AG04449 (cell line): ENCODE results near the gene SFXN1.

Experiments
- CTCF ChIA-PET: fragments of 350-600 bp; formaldehyde crosslinking; extraction: SDS; loops from one replicate; lab custom pipeline; 2021; ENCODE audit warnings: antibody characterized with exemption; lab: Yijun Ruan, JAX
- POLR2A ChIA-PET: fragments of 400-600, 350-600 bp; formaldehyde crosslinking; extraction: SDS; loops from one replicate; lab custom pipeline; 2020; ENCODE audit warnings: antibody characterized with exemption, inconsistent platforms; lab: Yijun Ruan, JAX
- DNase-seq: peaks from one replicate; pipeline ENCODE4 v3.0.0-alpha.2; 2010; ENCODE audit warnings: low read depth, low spot score
- H3K4me3 ChIP-seq: 2 replicates; pipeline ENCODE4 v1.5.1; 2011; ENCODE audit warnings: low read depth, mild to moderate bottlenecking, control low read depth, low read length
- TF ChIP-seq, protein P1 (sequence below): IDR thresholded peaks from one replicate; pipeline ENCODE4 v1.5.1; 2011; ENCODE audit warnings: mild to moderate bottlenecking, moderate library complexity, low read length, control low read depth, inconsistent platforms; ENCODE audit not compliant: insufficient read depth; ENCODE audit errors: missing control alignments

The SFXN1 gene

DNA sequence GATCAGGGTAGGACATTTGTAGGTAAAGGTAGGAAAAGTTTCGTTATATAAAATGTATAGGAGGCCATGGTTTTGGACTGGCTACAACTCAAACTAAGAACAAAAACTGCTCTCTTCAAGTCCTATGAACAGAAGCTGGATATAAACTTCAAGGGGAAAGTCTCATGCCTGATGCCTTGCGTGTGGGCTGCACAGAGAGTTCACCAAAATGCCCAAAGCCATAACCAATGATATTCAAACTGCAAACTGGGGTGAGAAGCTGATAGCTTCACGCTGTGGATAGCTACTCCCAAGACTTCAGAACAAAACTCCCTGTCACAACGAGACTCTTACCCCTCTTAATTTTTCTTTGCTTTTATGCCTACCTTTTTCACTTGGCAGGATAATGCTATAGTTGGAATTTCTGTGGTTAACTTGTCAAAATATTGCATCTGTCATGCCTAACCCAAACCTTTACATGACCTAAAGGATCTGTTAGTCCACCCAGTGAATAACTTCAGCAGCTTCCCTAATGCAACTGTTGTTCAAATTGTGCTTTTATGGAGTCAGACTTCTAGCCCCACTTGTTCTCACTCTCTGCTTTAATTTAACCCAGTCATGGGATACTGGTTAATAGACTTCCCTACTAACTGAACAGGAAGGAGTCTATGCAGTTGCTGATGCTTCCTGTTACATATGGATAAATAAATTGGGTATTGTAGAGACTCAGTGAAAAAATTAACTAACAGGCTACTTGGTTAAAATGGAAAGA lies 71.9 kb downstream of the SFXN1 start:
- DNase-seq: no peak
- TF ChIP-seq, protein P1, sequence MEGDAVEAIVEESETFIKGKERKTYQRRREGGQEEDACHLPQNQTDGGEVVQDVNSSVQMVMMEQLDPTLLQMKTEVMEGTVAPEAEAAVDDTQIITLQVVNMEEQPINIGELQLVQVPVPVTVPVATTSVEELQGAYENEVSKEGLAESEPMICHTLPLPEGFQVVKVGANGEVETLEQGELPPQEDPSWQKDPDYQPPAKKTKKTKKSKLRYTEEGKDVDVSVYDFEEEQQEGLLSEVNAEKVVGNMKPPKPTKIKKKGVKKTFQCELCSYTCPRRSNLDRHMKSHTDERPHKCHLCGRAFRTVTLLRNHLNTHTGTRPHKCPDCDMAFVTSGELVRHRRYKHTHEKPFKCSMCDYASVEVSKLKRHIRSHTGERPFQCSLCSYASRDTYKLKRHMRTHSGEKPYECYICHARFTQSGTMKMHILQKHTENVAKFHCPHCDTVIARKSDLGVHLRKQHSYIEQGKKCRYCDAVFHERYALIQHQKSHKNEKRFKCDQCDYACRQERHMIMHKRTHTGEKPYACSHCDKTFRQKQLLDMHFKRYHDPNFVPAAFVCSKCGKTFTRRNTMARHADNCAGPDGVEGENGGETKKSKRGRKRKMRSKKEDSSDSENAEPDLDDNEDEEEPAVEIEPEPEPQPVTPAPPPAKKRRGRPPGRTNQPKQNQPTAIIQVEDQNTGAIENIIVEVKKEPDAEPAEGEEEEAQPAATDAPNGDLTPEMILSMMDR: no peak
- H3K4me3 ChIP-seq: no peak overlapping the region
- POLR2A ChIA-PET: no interaction called here
- CTCF ChIA-PET: no interaction called here

DNA sequence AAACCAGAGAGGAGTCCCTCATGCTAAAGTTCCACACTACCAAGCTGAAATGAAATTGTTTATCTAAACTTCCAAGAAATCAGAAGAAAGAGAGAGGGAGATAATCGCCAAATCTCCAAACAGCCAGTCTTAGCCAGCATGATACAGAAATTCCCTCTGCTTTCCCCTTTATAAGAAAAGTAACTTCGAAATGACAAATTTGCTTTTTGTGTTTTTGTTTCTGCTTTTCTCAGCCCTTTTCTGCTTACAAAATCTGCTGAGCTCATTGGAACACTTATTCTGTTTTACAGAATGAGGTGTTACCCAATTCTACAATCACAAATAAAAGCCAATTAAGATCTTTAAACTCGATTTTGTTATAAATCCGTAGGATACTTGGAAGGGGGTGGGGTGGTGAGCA lies 72.9 kb downstream of the SFXN1 start:
- CTCF ChIA-PET: no interaction called here

DNA sequence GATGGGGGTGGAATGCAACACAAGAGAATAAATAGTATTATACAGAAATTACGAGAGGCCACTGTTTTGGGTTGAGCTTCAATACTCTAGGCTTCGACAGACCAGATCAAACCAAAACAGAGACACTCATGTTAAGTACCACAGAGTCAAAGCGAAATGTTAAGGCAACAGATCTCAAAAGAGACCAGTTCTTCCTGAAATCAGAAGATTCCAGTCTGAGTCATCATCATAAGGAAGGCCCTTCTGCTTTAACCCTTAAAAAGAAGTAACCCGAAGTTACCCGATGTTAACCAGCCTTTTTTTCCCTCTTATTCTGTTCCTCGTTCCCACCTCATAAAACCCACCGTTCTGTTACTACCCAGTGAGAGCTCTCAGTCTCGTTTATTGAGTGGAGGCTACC lies 75.9 kb downstream of the SFXN1 start:
- no peak for DNase-seq
- CTCF ChIA-PET: interaction anchor here (0.7 kb wide), 1 partner anchor 79 kb away, joined by 3 read pairs; no protein-coding TSS in a partner anchor
- no peak overlapping the region for H3K4me3 ChIP-seq
- POLR2A ChIA-PET: no interaction called here
- TF ChIP-seq, protein P1: no peak

More for the DNA sequence above, 72.9 kb downstream of the SFXN1 start:
- POLR2A ChIA-PET: no interaction called here
- TF ChIP-seq, protein P1: no peak
- no peak overlapping the region for H3K4me3 ChIP-seq
- DNase-seq: no peak

DNA sequence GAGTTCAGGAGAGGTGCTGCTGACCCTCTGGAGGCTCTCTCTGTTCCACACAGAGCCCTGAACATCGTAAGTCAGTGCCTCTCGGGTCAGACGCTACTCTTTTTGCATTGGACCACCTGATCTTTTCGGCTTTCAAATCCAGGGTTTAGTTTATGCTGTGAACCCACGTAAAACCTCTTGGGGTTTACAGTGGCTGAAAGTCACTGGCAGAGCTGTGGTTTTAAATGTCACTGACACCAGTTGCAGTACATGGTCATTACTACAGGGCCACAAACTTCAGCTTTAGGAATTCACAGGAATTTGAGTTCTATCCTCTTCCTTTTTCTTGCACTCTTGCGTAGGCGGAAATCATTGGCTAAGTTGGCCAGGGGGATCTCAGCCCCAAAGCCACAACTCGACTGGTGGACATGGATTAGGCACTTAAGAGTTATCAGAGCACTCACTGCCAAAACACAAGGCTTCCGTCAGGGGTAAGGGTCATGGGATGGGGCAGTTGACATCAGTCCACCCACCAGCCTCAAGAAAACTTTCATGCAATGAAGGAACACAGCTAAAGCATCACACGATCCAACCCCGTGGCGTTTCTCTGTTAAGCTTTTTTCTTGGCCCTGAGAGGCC lies 76.9 kb downstream of the SFXN1 start:
- no peak overlapping the region for H3K4me3 ChIP-seq
- ChIA-PET POLR2A (no interaction called here), CTCF (no interaction called here)
- TF ChIP-seq, protein P1: no peak
- no peak for DNase-seq

DNA sequence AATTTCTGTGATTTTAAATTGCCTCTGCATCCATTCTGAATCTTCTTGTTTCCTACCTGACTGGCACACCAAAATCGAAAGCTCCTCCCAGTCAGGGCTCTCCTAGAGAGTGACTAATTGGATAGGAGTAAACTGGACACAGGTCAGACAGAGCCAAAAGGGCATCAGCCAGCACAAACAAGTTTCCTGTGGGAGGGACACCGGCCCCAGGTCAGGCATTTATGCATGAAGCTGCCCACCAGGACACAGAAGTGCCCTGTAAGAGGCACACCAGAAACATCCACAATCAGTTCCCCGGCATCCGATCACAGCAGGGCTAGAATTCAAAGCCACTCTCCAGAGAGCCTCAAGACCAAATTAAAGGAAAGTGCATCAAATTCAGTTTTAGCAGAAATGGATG lies 78.4 kb downstream of the SFXN1 start:
- no peak for DNase-seq
- no peak overlapping the region for H3K4me3 ChIP-seq
- TF ChIP-seq, protein P1: no peak
- ChIA-PET CTCF (no interaction called here), POLR2A (no interaction called here)

DNA sequence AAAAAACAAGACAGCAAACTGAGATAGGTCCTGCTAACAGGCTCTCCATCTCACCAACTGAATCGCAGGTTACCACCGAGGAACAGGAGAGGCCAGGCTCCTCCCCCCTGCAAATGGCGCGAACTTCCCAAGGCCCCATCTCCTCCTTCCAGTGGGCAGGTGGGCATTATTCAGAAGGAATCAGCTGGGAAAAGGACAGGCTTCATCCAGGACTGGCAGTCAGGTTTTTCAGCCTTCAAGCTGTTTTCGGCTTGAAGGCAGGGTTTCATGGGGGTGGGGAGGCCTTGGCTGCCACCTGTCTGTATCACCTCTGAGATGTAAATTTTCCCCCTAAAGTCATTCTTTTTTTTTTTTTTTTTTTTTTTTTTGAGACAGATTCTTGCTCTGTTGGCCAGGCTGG lies 79.4 kb downstream of the SFXN1 start:
- ChIA-PET CTCF (no interaction called here), POLR2A (no interaction called here)
- TF ChIP-seq, protein P1: no peak
- DNase-seq: no peak
- H3K4me3 ChIP-seq: no peak overlapping the region
